Keratinocyte (primary cell): ENCODE results near the gene TAP2. TPM values are rescaled to one million over a fixed set of nuclear protein-coding genes. Genes with fewer than 3 reads are reported as not detected.

ENCODE experiments used
- DNase-seq: peaks from one replicate; pipeline ENCODE4 v3.0.0-alpha.2; 2011; ENCODE audit warnings: low read depth, missing footprints, low spot score
- FAIRE-seq: peaks from 2 replicates; lab custom pipeline; 2011; peaks lifted over from hg19 to GRCh38; lab: Jason Lieb, UNC
- H2AFZ ChIP-seq: 2 replicates; pipeline ENCODE4 v1.6.0; 2012; ENCODE audit warnings: low read length, control low read depth, inconsistent platforms; ENCODE audit not compliant: control insufficient read depth
- H3K27ac ChIP-seq: 2 replicates; pipeline ENCODE4 v1.5.1; 2011; ENCODE audit warnings: low read length; ENCODE audit not compliant: control insufficient read depth, insufficient read depth
- H3K27me3 ChIP-seq: 3 replicates; pipeline ENCODE4 v1.6.0; 2011; ENCODE audit warnings: low read length; ENCODE audit not compliant: control insufficient read depth, insufficient read depth; ENCODE audit errors: extremely low read depth
- H3K36me3 ChIP-seq, 2 experiments: 2 replicates in 1 of 2; 3 replicates in 1 of 2; pipeline ENCODE4 v1.5.1; 2011; ENCODE audit warnings: low read length in 2 of 2, mild to moderate bottlenecking in 1 of 2; ENCODE audit not compliant: control insufficient read depth in 2 of 2, insufficient read depth in 2 of 2; ENCODE audit errors: extremely low read depth in 1 of 2
- H3K4me1 ChIP-seq: 3 replicates; pipeline ENCODE4 v1.5.1; 2011; ENCODE audit warnings: low read length; ENCODE audit not compliant: control insufficient read depth, insufficient read depth; ENCODE audit errors: extremely low read depth
- H3K4me2 ChIP-seq: 3 replicates; pipeline ENCODE4 v1.6.0; 2011; ENCODE audit warnings: low read depth, low read length; ENCODE audit not compliant: control insufficient read depth, insufficient read depth; ENCODE audit errors: extremely low read depth
- H3K4me3 ChIP-seq, 3 experiments: fragments of 200-600 bp in 1 of 3; sonication (generic) in 1 of 3; 2 replicates in 2 of 3; 3 replicates in 1 of 3; pipeline ENCODE4 v1.5.1; 2011 to 2016; ENCODE audit warnings: low read length in 3 of 3, mild to moderate bottlenecking in 3 of 3, control low read depth in 2 of 3, inconsistent platforms in 1 of 3, low read depth in 1 of 3, mixed read lengths in 1 of 3, mixed run types in 1 of 3, moderate library complexity in 1 of 3; ENCODE audit not compliant: control insufficient read depth in 2 of 3, insufficient read depth in 2 of 3; ENCODE audit errors: extremely low read depth in 1 of 3
- H3K79me2 ChIP-seq: 2 replicates; pipeline ENCODE4 v1.6.0; 2012; ENCODE audit warnings: low read length; ENCODE audit not compliant: control insufficient read depth, insufficient read depth
- H3K9ac ChIP-seq: 3 replicates; pipeline ENCODE4 v1.6.0; 2011; ENCODE audit warnings: low read length; ENCODE audit not compliant: control insufficient read depth, insufficient read depth; ENCODE audit errors: extremely low read depth
- H3K9me1 ChIP-seq: 3 replicates; pipeline ENCODE4 v1.6.0; 2011; ENCODE audit warnings: low read length; ENCODE audit not compliant: control insufficient read depth, insufficient read depth; ENCODE audit errors: extremely low read depth
- H3K9me3 ChIP-seq: 2 replicates; pipeline ENCODE4 v1.5.1; 2012; ENCODE audit warnings: low read depth, low read length; ENCODE audit not compliant: control insufficient read depth
- H4K20me1 ChIP-seq: 3 replicates; pipeline ENCODE4 v1.6.0; 2011; ENCODE audit warnings: low read length; ENCODE audit not compliant: control insufficient read depth, insufficient read depth; ENCODE audit errors: extremely low read depth
- EZH2 ChIP-seq: IDR thresholded peaks from one replicate; pipeline ENCODE4 v1.6.1; 2012; ENCODE audit warnings: inconsistent platforms, mild to moderate bottlenecking, low read length, moderate library complexity
- dilution Hi-C: fragments of 300-500 bp; cut with MboI; formaldehyde crosslinking; loops from one replicate; pipeline ENCODE4 v1.7.0; 2020; ENCODE audit warnings: low sequenced_read_pairs; ENCODE audit not compliant: extremely low pct_ligation_motif_present
- polyA plus RNA-seq, 5 experiments: library from polyadenylated mRNA; depleted of rRNA in 3 of 5; stranded (reverse) in 3 of 5; stranded (forward) in 1 of 5; unstranded in 1 of 5; fragments of >200 nt; gene quantifications; 1 replicate in 1 of 5; 2 replicates in 3 of 5; 3 replicates in 1 of 5; pipeline versions ENCODE4 v1.2.1 to v1.2.3, GENCODE V29; 2011 to 2012; ENCODE audit warnings: missing spikeins in 2 of 5, low read depth in 1 of 5, low replicate concordance in 1 of 5
- TF ChIP-seq, protein P1 (sequence below), 3 experiments: IDR thresholded peaks in 1 of 3; conservative IDR thresholded peaks in 1 of 3; optimal IDR thresholded peaks in 1 of 3; 2 replicates in 2 of 3; 3 replicates in 1 of 3; pipeline versions ENCODE3 to v1.5.1; 2011; ENCODE audit warnings: low read length in 3 of 3, mild to moderate bottlenecking in 3 of 3, moderate library complexity in 2 of 3, control low read depth in 1 of 3, inconsistent platforms in 1 of 3; ENCODE audit not compliant: insufficient read depth in 2 of 3; ENCODE audit errors: extremely low read depth in 1 of 3

TAP2 gene
- polyA plus RNA-seq, 1 donor (not counting 4 experiments of a cell fraction or from before 2014, with no cell fraction given): 50.7 TPM

DNA sequence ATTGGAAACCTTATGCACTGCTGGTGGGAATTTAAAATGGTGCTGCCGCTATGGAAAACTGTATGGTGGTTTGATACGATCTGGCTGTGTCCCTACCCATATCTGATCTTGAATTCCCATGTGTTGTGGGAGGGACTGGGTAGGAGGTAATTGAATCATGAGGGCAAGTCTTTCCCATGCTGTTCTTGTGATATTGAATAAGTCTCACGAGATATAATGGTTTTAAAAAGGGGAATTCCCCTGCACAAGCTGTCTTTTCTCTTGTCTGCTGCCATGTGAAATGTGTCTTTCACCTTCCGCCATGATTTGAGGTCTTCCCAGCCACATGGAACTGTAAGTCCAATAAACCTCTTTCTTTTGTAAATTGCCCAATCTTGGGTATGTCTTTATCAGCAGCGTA, 4.9 kb downstream of the TAP2 start:
- peaks cover 25 to 33% of the 10 kb centered on the region in 2 experiments for H3K36me3 ChIP-seq
- FAIRE-seq (no peak), DNase-seq (no peak)
- H3K9me3 ChIP-seq: no peaks in the 10 kb centered on the region
- H3K27me3 ChIP-seq: no peaks in the 10 kb centered on the region
- dilution Hi-C loops: no loop called here
- no peak for TF ChIP-seq EZH2
- TF ChIP-seq, protein P1, sequence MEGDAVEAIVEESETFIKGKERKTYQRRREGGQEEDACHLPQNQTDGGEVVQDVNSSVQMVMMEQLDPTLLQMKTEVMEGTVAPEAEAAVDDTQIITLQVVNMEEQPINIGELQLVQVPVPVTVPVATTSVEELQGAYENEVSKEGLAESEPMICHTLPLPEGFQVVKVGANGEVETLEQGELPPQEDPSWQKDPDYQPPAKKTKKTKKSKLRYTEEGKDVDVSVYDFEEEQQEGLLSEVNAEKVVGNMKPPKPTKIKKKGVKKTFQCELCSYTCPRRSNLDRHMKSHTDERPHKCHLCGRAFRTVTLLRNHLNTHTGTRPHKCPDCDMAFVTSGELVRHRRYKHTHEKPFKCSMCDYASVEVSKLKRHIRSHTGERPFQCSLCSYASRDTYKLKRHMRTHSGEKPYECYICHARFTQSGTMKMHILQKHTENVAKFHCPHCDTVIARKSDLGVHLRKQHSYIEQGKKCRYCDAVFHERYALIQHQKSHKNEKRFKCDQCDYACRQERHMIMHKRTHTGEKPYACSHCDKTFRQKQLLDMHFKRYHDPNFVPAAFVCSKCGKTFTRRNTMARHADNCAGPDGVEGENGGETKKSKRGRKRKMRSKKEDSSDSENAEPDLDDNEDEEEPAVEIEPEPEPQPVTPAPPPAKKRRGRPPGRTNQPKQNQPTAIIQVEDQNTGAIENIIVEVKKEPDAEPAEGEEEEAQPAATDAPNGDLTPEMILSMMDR (optimal IDR thresholded peaks at IDR 0.05 in 1 of 3, IDR thresholded peaks at IDR 0.05 in 1 of 3, conservative IDR thresholded peaks at IDR 0.05 in 1 of 3; ENCODE audit: extremely low read depth in 1 of 3, insufficient read depth in 2 of 3, low read length in 3 of 3): no peak
- H2AFZ ChIP-seq: no peak overlapping the region
- peaks cover 15% of the 10 kb centered on the region for H3K4me1 ChIP-seq
- H3K9ac ChIP-seq: no peak overlapping the region
- H3K4me2 ChIP-seq: no peak overlapping the region
- peaks cover 22% of the 10 kb centered on the region for H3K79me2 ChIP-seq
- no peaks in the 10 kb centered on the region for H4K20me1 ChIP-seq
- no peak overlapping the region for H3K4me3 ChIP-seq
- H3K27ac ChIP-seq: no peak overlapping the region
- H3K9me1 ChIP-seq: no peaks in the 10 kb centered on the region

DNA sequence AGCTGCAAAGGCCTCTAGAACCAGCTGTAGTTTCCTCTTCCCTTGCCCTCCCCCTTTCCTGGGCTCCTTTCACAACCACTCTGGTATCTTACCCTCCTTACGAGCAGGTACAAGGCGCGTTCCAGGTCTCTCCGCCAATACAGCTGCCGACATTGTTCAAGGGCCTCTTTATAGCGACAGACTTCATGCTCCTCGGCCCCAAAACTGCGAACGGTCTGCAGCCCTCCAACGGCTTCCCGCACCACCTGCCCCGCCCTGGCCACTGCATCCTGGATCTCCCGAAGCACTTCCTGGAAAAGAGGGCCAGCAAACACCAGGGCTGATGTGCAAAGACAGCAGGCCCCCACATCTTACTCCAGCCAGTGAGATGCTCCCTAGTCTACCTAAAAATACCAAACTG, 6.0 kb downstream of the TAP2 start:
- H3K4me3 ChIP-seq: no peak overlapping the region
- no peak overlapping the region for H3K4me2 ChIP-seq
- no peaks in the 10 kb centered on the region for H4K20me1 ChIP-seq
- no peak for TF ChIP-seq EZH2
- TF ChIP-seq, protein P1 (optimal IDR thresholded peaks at IDR 0.05 in 1 of 3, IDR thresholded peaks at IDR 0.05 in 1 of 3, conservative IDR thresholded peaks at IDR 0.05 in 1 of 3; ENCODE audit: extremely low read depth in 1 of 3, insufficient read depth in 2 of 3, low read length in 3 of 3): no peak
- no peaks in the 10 kb centered on the region for H3K9me3 ChIP-seq
- H3K4me1 ChIP-seq: peaks cover 12% of the 10 kb centered on the region
- H3K27me3 ChIP-seq: no peaks in the 10 kb centered on the region
- H3K9me1 ChIP-seq: no peaks in the 10 kb centered on the region
- H3K36me3 ChIP-seq: peaks cover 27 to 40% of the 10 kb centered on the region in 2 experiments
- dilution Hi-C loops: no loop called here
- no peak overlapping the region for H3K9ac ChIP-seq
- FAIRE-seq: no peak
- DNase-seq: no peak
- H3K79me2 ChIP-seq: peaks cover 16% of the 10 kb centered on the region
- H2AFZ ChIP-seq: no peak overlapping the region
- no peak overlapping the region for H3K27ac ChIP-seq
